Ascending aorta (tissue), 2 donors: ENCODE measurements around the gene IFT172. TPM values are rescaled to one million over a fixed set of nuclear protein-coding genes. Genes with fewer than 3 reads are reported as not detected.

Source experiments
- DNase-seq, 2 donors: peaks; one replicate each; pipeline ENCODE4 v3.0.0-alpha.2; 2019; ENCODE audit warnings: low spot score in 2 of 2
- H3K27ac ChIP-seq, 2 donors: fragments of 200-600 bp; sonication (generic); one replicate each; pipeline ENCODE4 v1.5.1; 2016 to 2017; ENCODE audit warnings: mild to moderate bottlenecking in 1 of 2
- H3K27me3 ChIP-seq: fragments of 200-600 bp; sonication (generic); one replicate; pipeline ENCODE4 v1.5.1; 2017
- H3K36me3 ChIP-seq, 2 donors: fragments of 200-600 bp; sonication (generic); one replicate each; pipeline ENCODE4 v1.5.1; 2016
- H3K4me1 ChIP-seq, 2 donors: fragments of 200-600 bp; sonication (generic); one replicate each; pipeline ENCODE4 v1.5.1; 2016 to 2017; ENCODE audit warnings: mild to moderate bottlenecking in 1 of 2
- H3K4me3 ChIP-seq, 2 donors: fragments of 200-600 bp; sonication (generic); one replicate each; pipeline ENCODE4 v1.5.1; 2016 to 2017; ENCODE audit warnings: mild to moderate bottlenecking in 1 of 2
- H3K9me3 ChIP-seq, 2 donors: fragments of 200-600 bp; sonication (generic); one replicate each; pipeline ENCODE4 v1.5.1; 2016
- intact Hi-C: fragments of 100-400 bp; cut with DNase I; formaldehyde crosslinking; loops from one replicate; pipeline ENCODE4 v1.15.1; 2023
- total RNA-seq: library from RNA; depleted of rRNA; stranded (reverse); fragments of >200 nt; gene quantifications from one replicate; pipeline ENCODE4 v1.1.0, GENCODE V29; 2016
- TF ChIP-seq, protein P1 (sequence below), 3 experiments: fragments of 200-600 bp in 2 of 3; fragments of 450-650 bp in 1 of 3; sonication (generic) in 2 of 3; IDR thresholded peaks; one replicate each; pipeline ENCODE4 v1.5.1; 2016 to 2019; ENCODE audit warnings: antibody characterized with exemption in 3 of 3, mild to moderate bottlenecking in 1 of 3, moderate library complexity in 1 of 3

IFT172 gene
- total RNA-seq, 1 donor from 2014 or later = 204 TPM

GRCh38 chr2:27407798-27408491, 81.6 kb downstream of the IFT172 start:
- DNase-seq = no peak
- TF ChIP-seq, protein P1, sequence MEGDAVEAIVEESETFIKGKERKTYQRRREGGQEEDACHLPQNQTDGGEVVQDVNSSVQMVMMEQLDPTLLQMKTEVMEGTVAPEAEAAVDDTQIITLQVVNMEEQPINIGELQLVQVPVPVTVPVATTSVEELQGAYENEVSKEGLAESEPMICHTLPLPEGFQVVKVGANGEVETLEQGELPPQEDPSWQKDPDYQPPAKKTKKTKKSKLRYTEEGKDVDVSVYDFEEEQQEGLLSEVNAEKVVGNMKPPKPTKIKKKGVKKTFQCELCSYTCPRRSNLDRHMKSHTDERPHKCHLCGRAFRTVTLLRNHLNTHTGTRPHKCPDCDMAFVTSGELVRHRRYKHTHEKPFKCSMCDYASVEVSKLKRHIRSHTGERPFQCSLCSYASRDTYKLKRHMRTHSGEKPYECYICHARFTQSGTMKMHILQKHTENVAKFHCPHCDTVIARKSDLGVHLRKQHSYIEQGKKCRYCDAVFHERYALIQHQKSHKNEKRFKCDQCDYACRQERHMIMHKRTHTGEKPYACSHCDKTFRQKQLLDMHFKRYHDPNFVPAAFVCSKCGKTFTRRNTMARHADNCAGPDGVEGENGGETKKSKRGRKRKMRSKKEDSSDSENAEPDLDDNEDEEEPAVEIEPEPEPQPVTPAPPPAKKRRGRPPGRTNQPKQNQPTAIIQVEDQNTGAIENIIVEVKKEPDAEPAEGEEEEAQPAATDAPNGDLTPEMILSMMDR (IDR thresholded peaks at IDR 0.05) = peak in 2 of 3 experiments; percentile 9 to 31
- Histone ChIP-seq H3K9me3 (no peaks in the 10 kb centered on the region), H3K4me1 (peaks cover 6 to 12% of the 10 kb centered on the region in 2 donors), H3K4me3 (peak overlapping the region; percentile 96 to 97), H3K27me3 (no peaks in the 10 kb centered on the region), H3K36me3 (no peaks in the 10 kb centered on the region), H3K27ac (peak overlapping the region in 1 of 2 donors; percentile 80)
- intact Hi-C loops = loop anchor here (2.0 to 5.0 kb wide), 2 partner anchors 27 to 36 kb away; partner anchors contain the start of genes EIF2B4, SNX17 and ZNF513

DNA sequence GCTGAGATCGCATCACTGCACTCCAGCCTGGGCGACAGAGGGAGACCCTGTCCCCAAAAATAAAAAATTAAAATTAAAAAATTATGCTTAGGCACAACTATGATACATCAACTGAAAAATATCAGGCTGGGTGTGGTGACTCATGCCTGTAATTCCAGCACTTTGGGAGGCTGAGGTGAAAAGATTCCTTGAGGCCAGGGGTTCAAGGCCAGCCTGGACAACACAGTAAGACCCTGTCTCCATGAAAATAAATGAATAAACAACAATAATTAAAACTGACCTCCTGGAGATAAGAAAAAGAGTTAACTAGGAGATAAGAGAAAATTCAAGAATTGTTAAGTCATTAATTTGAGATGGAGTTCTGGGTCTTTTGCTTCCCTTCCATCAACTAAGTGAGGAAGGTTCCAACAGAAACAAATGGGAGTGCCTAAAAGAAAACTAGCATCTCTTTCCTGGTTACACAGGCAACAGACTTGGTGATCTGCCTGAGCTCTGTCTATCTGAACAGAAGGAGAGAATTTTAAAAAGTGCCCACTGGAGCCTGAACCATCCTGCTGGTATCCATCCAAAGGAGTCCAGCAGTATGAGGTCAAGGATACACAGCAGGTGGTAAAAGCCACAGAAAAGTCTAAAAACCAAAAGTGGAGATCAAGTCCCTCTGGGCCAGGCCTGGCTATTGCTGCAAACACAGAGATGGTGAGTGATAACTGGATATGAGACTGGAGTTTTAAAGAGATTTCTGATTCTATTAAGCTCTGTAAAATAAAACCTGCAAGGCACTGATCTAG, 89.0 kb downstream of the IFT172 start:
- Histone ChIP-seq H3K4me3 (no peak overlapping the region), H3K9me3 (no peaks in the 10 kb centered on the region), H3K4me1 (no peaks in the 10 kb centered on the region), H3K27me3 (no peaks in the 10 kb centered on the region), H3K27ac (no peak overlapping the region), H3K36me3 (no peaks in the 10 kb centered on the region)
- intact Hi-C loops = no loop called here
- TF ChIP-seq, protein P1 (IDR thresholded peaks at IDR 0.05) = no peak
- no peak for DNase-seq

GRCh38 chr2:27398962-27399361, 90.6 kb downstream of the IFT172 start:
- no peak overlapping the region for H3K27ac ChIP-seq
- H3K4me3 ChIP-seq = no peak overlapping the region
- intact Hi-C loops = no loop called here
- DNase-seq = no peak
- H3K9me3 ChIP-seq = no peaks in the 10 kb centered on the region
- no peaks in the 10 kb centered on the region for H3K27me3 ChIP-seq
- no peaks in the 10 kb centered on the region for H3K4me1 ChIP-seq
- TF ChIP-seq, protein P1 (IDR thresholded peaks at IDR 0.05) = no peak
- no peaks in the 10 kb centered on the region for H3K36me3 ChIP-seq

Other genes starting within 250 kb of the IFT172 start
- gene SLC30A3, start 226.7 kb downstream of the IFT172 start, total RNA-seq = 7.6 TPM
- gene DNAJC5G, start 214.3 kb downstream of the IFT172 start, total RNA-seq = not detected
- not detected for gene TRIM54, start 207.3 kb downstream of the IFT172 start, total RNA-seq
- not detected for gene UCN, start 181.3 kb downstream of the IFT172 start, total RNA-seq
- 239 TPM for gene MPV17, start 166.6 kb downstream of the IFT172 start, total RNA-seq
- gene GTF3C2, start 133.0 kb downstream of the IFT172 start, total RNA-seq = 76.2 TPM
- gene EIF2B4, start 119.4 kb downstream of the IFT172 start, total RNA-seq = 34.8 TPM
- 94.0 TPM for gene SNX17, start 119.1 kb downstream of the IFT172 start, total RNA-seq
- gene ZNF513, start 109.0 kb downstream of the IFT172 start, total RNA-seq = 17.7 TPM
- gene PPM1G, start 80.2 kb downstream of the IFT172 start, total RNA-seq = 24.7 TPM
- 42.1 TPM for gene NRBP1, start 61.1 kb downstream of the IFT172 start, total RNA-seq
- not detected for gene KRTCAP3, start 47.4 kb downstream of the IFT172 start, total RNA-seq
- 18.1 TPM for gene FNDC4, start 5.5 kb upstream of the IFT172 start, total RNA-seq
- gene GCKR, start 7.1 kb upstream of the IFT172 start, total RNA-seq = not detected
- gene ZNF512, start 93.3 kb upstream of the IFT172 start, total RNA-seq = 64.8 TPM
- 8.0 TPM for gene CCDC121, start 139.3 kb upstream of the IFT172 start, total RNA-seq
- gene GPN1, start 139.3 kb upstream of the IFT172 start, total RNA-seq = 13.1 TPM
- 6.1 TPM for gene SUPT7L, start 173.9 kb upstream of the IFT172 start, total RNA-seq
- gene SLC4A1AP, start 174.1 kb upstream of the IFT172 start, total RNA-seq = 26.8 TPM